ENCODE results near the gene RNF220. TPM values are rescaled to one million over a fixed set of nuclear protein-coding genes. Genes with fewer than 3 reads are reported as not detected.

RNF220 gene
- total and polyA plus RNA-seq, 2 donors (not counting 3 experiments of a cell fraction or from before 2014, with no cell fraction given) = 62.7 to 66.6 TPM

GRCh38 chr1:44496541-44497171 is 91.6 kb downstream of the RNF220 start:
- CTCF ChIA-PET = interaction anchor here (0.6 to 2.5 kb wide), 7 partner anchors 11 to 156 kb away, joined by 3 to 25 read pairs (median 5); no protein-coding TSS in a partner anchor

GRCh38 chr1:44497422-44498170 is 92.5 kb downstream of the RNF220 start:
- peaks cover 24 to 29% of the 10 kb centered on the region in 2 experiments for H3K27me3 ChIP-seq (ENCODE audit: control insufficient read depth in 2 of 2, insufficient read depth in 2 of 2, low read length in 2 of 2)
- peaks cover 2% of the 10 kb centered on the region for H4K20me1 ChIP-seq (replicated peaks; ENCODE audit: control insufficient read depth, extremely low read depth, insufficient read depth, low read length)
- no TSS peak for BruUV-seq (replicated peaks)
- no peaks in the 10 kb centered on the region for H3K79me2 ChIP-seq (ENCODE audit: control insufficient read depth, insufficient read depth, low read length)
- H3K4me2 ChIP-seq (ENCODE audit: insufficient read depth, low read length) = no peak overlapping the region
- H3K9me1 ChIP-seq (replicated peaks; ENCODE audit: control insufficient read depth, extremely low read depth, insufficient read depth, low read length) = no peaks in the 10 kb centered on the region
- CTCF ChIA-PET = interaction anchor here (8.2 kb wide), 1 partner anchor 119 kb away, joined by 184 read pairs; no protein-coding TSS in a partner anchor
- H3K36me3 ChIP-seq (ENCODE audit: control insufficient read depth in 2 of 2, extremely low read depth in 1 of 2, insufficient read depth in 2 of 2, low read length in 2 of 2) = no peaks in the 10 kb centered on the region
- intact Hi-C loops (cut with micrococcal nuclease) (no loop called here), dilution Hi-C loops (cut with MboI; ENCODE audit: extremely low pct_ligation_motif_present, low sequenced_read_pairs) (no loop called here)
- TF ChIP-seq EZH2 (IDR thresholded peaks at IDR 0.05; ENCODE audit: borderline replicate concordance, low read depth, low read length, severe bottlenecking) = no peak
- POLR2A ChIA-PET = no interaction called here
- FAIRE-seq = no peak
- no peak overlapping the region for H3K27ac ChIP-seq (ENCODE audit: insufficient read depth, low read depth, low read length)
- no peaks in the 10 kb centered on the region for H3K9me3 ChIP-seq (replicated peaks; ENCODE audit: control insufficient read depth, insufficient read depth, low read length)
- H3K4me1 ChIP-seq (ENCODE audit: control insufficient read depth, extremely low read depth, insufficient read depth, low read length) = no peaks in the 10 kb centered on the region
- no peak overlapping the region for H3K9ac ChIP-seq (replicated peaks; ENCODE audit: extremely low read depth, insufficient read depth, low read length)
- no peak overlapping the region for H2AFZ ChIP-seq (ENCODE audit: low read depth, low read length)
- DNase-seq (ENCODE audit: low read depth, low spot score) = no peak
- no peak overlapping the region for H3K4me3 ChIP-seq (replicated peaks in 1 of 3; ENCODE audit: insufficient read depth in 1 of 3, low read depth in 1 of 3, low read length in 3 of 3)

More at GRCh38 chr1:44496541-44497171, 91.6 kb downstream of the RNF220 start:
- Histone ChIP-seq H3K36me3 (ENCODE audit: control insufficient read depth in 2 of 2, extremely low read depth in 1 of 2, insufficient read depth in 2 of 2, low read length in 2 of 2) (no peaks in the 10 kb centered on the region), H3K27ac (ENCODE audit: insufficient read depth, low read depth, low read length) (no peak overlapping the region), H3K4me1 (ENCODE audit: control insufficient read depth, extremely low read depth, insufficient read depth, low read length) (no peaks in the 10 kb centered on the region), H3K9me1 (replicated peaks; ENCODE audit: control insufficient read depth, extremely low read depth, insufficient read depth, low read length) (no peaks in the 10 kb centered on the region), H3K4me2 (ENCODE audit: insufficient read depth, low read length) (no peak overlapping the region), H3K27me3 (ENCODE audit: control insufficient read depth in 2 of 2, insufficient read depth in 2 of 2, low read length in 2 of 2) (peaks cover 18 to 24% of the 10 kb centered on the region in 2 experiments), H2AFZ (ENCODE audit: low read depth, low read length) (no peak overlapping the region), H3K4me3 (replicated peaks in 1 of 3; ENCODE audit: insufficient read depth in 1 of 3, low read depth in 1 of 3, low read length in 3 of 3) (no peak overlapping the region), H4K20me1 (replicated peaks; ENCODE audit: control insufficient read depth, extremely low read depth, insufficient read depth, low read length) (peaks cover 2% of the 10 kb centered on the region), H3K9me3 (replicated peaks; ENCODE audit: control insufficient read depth, insufficient read depth, low read length) (no peaks in the 10 kb centered on the region), H3K9ac (replicated peaks; ENCODE audit: extremely low read depth, insufficient read depth, low read length) (no peak overlapping the region), H3K79me2 (ENCODE audit: control insufficient read depth, insufficient read depth, low read length) (no peaks in the 10 kb centered on the region)
- FAIRE-seq = no peak
- BruUV-seq (replicated peaks) = no TSS peak
- intact Hi-C loops (cut with micrococcal nuclease) = no loop called here
- POLR2A ChIA-PET = no interaction called here
- dilution Hi-C loops (cut with MboI; ENCODE audit: extremely low pct_ligation_motif_present, low sequenced_read_pairs) = no loop called here
- TF ChIP-seq POLR2A (IDR thresholded peaks at IDR 0.05; ENCODE audit: low read depth, low read length) (no peak), EZH2 (IDR thresholded peaks at IDR 0.05; ENCODE audit: borderline replicate concordance, low read depth, low read length, severe bottlenecking) (peak; percentile 26)
- DNase-seq (ENCODE audit: low read depth, low spot score) = no peak
